Tibial nerve (tissue), 4 donors: ENCODE data around the gene KDM2B. TPM values are rescaled to one million over a fixed set of nuclear protein-coding genes. Genes with fewer than 3 reads are reported as not detected.

Experiments used
- DNase-seq, 2 donors: peaks; one replicate each; pipeline ENCODE4 v3.0.0-alpha.2; 2019; ENCODE audit warnings: low spot score in 2 of 2
- H3K27ac ChIP-seq, 4 donors: fragments of 200-600 bp; sonication (generic) in 3 of 4; one replicate each; pipeline ENCODE4 v1.5.1; 2017 to 2019; ENCODE audit warnings: mild to moderate bottlenecking in 1 of 4
- H3K27me3 ChIP-seq, 2 donors: fragments of 200-600 bp; sonication (generic) in 1 of 2; one replicate each; pipeline versions ENCODE4 v1.5.1 to v1.6.0; 2017 to 2019
- H3K36me3 ChIP-seq, 3 donors: fragments of 200-600 bp; sonication (generic); one replicate each; pipeline ENCODE4 v1.5.1; 2018 to 2019
- H3K4me1 ChIP-seq, 4 donors: fragments of 200-600 bp; sonication (generic) in 3 of 4; one replicate each; pipeline ENCODE4 v1.5.1; 2017 to 2019
- H3K4me3 ChIP-seq, 4 donors: fragments of 200-600 bp; sonication (generic) in 3 of 4; one replicate each; pipeline ENCODE4 v1.5.1; 2017 to 2019; ENCODE audit warnings: mild to moderate bottlenecking in 1 of 4, moderate library complexity in 1 of 4
- H3K9me3 ChIP-seq, 4 donors: fragments of 200-600 bp; sonication (generic) in 3 of 4; one replicate each; pipeline ENCODE4 v1.5.1; 2017 to 2019
- EP300 ChIP-seq, 2 donors: sonication (generic); formaldehyde crosslinking; IDR thresholded peaks; one replicate each; pipeline ENCODE4 v1.6.1; 2017; ENCODE audit warnings: antibody characterized with exemption in 2 of 2, mild to moderate bottlenecking in 1 of 2
- POLR2A ChIP-seq, 2 donors: fragments of 450-650 bp; IDR thresholded peaks; one replicate each; pipeline ENCODE4 v1.6.1; 2017; ENCODE audit warnings: antibody characterized with exemption in 2 of 2, mild to moderate bottlenecking in 2 of 2, moderate library complexity in 2 of 2
- WGBS, 2 donors: methylation state at CpG; one replicate each; pipeline ENCODE4 v1.1.5; 2018; 5-methylcytosine and 5-hydroxymethylcytosine counted together
- total RNA-seq, 4 donors: library from RNA; depleted of rRNA; stranded (reverse); fragments of >200 nt; gene quantifications; one replicate each; pipeline ENCODE4 v1.1.0, GENCODE V29; 2016
- TF ChIP-seq, protein P1 (sequence below), 5 experiments: fragments of 200-600 bp in 3 of 5; fragments of 450-650 bp in 2 of 5; sonication (generic) in 3 of 5; IDR thresholded peaks; one replicate each; pipeline ENCODE4 v1.5.1; 2016 to 2019; ENCODE audit warnings: antibody characterized with exemption in 5 of 5, mild to moderate bottlenecking in 3 of 5, moderate library complexity in 2 of 5

KDM2B gene
- total RNA-seq, 4 donors from 2014 or later: 15.5 to 32.2 (median 20.8) TPM

DNA sequence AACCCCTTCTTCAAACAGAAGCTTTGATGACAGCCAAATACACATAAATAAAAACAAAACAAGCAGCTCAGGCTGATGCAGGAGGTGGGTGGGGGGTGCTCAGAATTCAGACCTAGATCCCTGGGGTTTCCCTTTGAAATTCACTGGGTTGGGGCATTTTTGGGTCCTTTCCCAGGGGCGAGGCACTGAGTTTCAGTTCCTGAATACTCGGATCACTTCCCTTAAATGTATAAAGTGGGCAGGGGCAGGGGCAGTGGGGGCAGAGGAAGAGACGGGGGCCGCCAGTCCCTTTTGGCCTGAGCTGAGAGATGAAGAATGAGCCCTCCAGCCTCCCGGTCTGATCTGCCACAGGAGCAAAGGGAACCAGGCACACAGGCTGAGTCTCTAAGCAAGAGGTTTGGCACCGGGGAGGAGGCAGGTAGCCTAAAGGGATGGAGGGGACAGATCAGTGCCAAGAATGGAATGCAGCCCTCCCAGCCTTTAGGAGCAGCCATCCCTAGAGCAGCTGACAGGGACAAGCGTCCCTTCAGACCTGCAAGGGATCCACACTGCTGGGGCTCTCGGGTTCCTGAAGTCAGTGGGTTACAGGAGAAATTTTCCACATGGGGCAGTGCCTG, 20.3 kb downstream of the KDM2B start:
- H3K9me3 ChIP-seq: no peaks in the 10 kb centered on the region
- no peaks in the 10 kb centered on the region for H3K4me1 ChIP-seq
- no peak overlapping the region for H3K27ac ChIP-seq
- WGBS, 2 donors: 60 to 67% methylated on average over 8 of the region's 8 CpGs
- H3K27me3 ChIP-seq: no peaks in the 10 kb centered on the region
- TF ChIP-seq, protein P1, sequence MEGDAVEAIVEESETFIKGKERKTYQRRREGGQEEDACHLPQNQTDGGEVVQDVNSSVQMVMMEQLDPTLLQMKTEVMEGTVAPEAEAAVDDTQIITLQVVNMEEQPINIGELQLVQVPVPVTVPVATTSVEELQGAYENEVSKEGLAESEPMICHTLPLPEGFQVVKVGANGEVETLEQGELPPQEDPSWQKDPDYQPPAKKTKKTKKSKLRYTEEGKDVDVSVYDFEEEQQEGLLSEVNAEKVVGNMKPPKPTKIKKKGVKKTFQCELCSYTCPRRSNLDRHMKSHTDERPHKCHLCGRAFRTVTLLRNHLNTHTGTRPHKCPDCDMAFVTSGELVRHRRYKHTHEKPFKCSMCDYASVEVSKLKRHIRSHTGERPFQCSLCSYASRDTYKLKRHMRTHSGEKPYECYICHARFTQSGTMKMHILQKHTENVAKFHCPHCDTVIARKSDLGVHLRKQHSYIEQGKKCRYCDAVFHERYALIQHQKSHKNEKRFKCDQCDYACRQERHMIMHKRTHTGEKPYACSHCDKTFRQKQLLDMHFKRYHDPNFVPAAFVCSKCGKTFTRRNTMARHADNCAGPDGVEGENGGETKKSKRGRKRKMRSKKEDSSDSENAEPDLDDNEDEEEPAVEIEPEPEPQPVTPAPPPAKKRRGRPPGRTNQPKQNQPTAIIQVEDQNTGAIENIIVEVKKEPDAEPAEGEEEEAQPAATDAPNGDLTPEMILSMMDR (IDR thresholded peaks at IDR 0.05): no peak
- TF ChIP-seq EP300 (IDR thresholded peaks at IDR 0.05) (no peak), POLR2A (IDR thresholded peaks at IDR 0.05) (no peak)
- H3K36me3 ChIP-seq: no peaks in the 10 kb centered on the region
- H3K4me3 ChIP-seq: no peak overlapping the region
- no peak for DNase-seq

DNA sequence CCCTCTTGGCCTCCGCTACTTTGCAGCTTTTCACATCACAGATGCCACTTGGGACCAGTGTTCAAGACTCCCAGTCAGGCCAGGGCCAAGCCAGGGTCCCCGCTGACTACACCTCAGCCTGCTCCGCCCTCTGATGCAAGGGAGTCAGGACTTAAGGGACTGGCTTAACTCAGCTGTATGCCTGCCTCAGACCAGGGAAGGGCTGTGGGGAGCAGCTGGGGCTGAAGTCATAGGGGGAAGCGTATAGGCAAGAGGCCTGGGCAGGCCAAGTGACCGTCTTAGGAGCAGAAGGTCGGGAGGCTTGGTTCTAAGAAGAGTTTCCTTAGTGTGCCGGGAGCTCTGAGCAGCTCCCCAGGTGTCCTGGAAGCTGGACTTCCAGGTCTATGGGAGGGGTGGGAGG, 21.9 kb downstream of the KDM2B start:
- no peak for DNase-seq
- Histone ChIP-seq H3K36me3 (peaks cover 0 to 4% (median 0%) of the 10 kb centered on the region in 3 donors), H3K4me1 (no peaks in the 10 kb centered on the region), H3K9me3 (no peaks in the 10 kb centered on the region), H3K27ac (no peak overlapping the region), H3K27me3 (no peaks in the 10 kb centered on the region), H3K4me3 (no peak overlapping the region)
- TF ChIP-seq POLR2A (IDR thresholded peaks at IDR 0.05) (no peak), EP300 (IDR thresholded peaks at IDR 0.05) (no peak)
- TF ChIP-seq, protein P1 (IDR thresholded peaks at IDR 0.05): no peak
- 89 to 92% methylated on average over 7 of the region's 7 CpGs for WGBS, 2 donors

DNA sequence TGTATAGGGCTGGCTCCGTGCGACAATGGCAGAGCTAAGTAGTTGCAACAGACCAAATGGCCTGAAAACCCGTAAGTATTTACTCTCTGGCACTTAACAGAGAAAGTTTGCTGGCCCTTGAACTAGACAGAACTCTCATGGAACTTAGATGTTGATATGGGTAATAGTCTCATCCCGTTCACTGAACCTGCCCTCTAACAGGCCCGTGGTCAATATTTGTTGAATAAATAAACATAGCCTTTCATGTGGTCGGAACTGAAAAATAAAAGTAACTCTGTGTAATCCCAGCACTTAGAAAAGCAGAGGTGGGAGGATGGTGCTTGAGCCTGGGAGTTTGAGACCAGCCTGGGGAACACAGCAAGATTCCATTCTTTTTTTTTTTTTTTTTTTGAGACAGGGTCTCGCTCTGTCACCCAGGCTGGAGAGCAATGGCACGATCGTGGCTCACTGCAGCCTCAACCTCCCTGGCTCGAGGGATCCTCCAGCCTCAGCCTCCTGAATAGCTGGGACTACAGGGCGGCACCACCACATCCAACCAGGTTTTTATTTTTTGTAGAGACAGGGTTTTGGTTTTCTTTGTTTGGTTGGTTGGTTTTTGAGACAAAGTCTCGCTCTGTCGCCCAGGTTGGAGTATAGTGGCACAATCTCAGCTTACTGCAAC, 29.7 kb downstream of the KDM2B start:
- H3K4me3 ChIP-seq: no peak overlapping the region
- no peak for DNase-seq
- H3K36me3 ChIP-seq: peaks cover 0 to 27% (median 0%) of the 10 kb centered on the region in 3 donors
- H3K4me1 ChIP-seq: no peaks in the 10 kb centered on the region
- WGBS, 2 donors: 83 to 92% methylated on average over 13 of the region's 13 CpGs
- no peaks in the 10 kb centered on the region for H3K9me3 ChIP-seq
- no peaks in the 10 kb centered on the region for H3K27me3 ChIP-seq
- no peak overlapping the region for H3K27ac ChIP-seq
- no peak for TF ChIP-seq EP300 (IDR thresholded peaks at IDR 0.05)
- TF ChIP-seq, protein P1 (IDR thresholded peaks at IDR 0.05): no peak
- no peak for TF ChIP-seq POLR2A (IDR thresholded peaks at IDR 0.05)

DNA sequence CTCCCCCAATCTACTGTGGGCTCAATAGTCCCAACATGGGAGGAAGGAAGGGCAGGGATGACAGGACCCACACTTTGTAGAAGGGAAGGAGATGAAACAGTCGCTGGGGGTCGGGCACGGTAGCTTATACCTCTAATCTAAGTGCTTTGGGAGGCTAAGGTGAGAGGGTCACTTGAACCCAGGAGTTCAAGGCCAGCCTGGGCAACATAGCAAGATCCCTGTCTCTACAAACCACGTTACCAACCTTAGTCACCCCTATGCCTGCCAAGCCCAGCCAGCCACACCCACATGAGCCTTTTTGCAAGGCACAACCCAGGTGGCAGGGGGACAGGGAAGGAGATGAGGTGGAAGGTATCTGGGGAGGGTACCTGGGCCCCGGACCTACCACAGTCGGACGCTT, 31.7 kb downstream of the KDM2B start:
- DNase-seq: no peak
- WGBS, 2 donors: 91 to 94% methylated on average over 7 of the region's 7 CpGs
- Histone ChIP-seq H3K36me3 (peaks cover 0 to 37% (median 0%) of the 10 kb centered on the region in 3 donors), H3K4me1 (no peaks in the 10 kb centered on the region), H3K27me3 (no peaks in the 10 kb centered on the region), H3K27ac (no peak overlapping the region), H3K9me3 (no peaks in the 10 kb centered on the region), H3K4me3 (no peak overlapping the region)
- no peak for TF ChIP-seq EP300 (IDR thresholded peaks at IDR 0.05)

DNA sequence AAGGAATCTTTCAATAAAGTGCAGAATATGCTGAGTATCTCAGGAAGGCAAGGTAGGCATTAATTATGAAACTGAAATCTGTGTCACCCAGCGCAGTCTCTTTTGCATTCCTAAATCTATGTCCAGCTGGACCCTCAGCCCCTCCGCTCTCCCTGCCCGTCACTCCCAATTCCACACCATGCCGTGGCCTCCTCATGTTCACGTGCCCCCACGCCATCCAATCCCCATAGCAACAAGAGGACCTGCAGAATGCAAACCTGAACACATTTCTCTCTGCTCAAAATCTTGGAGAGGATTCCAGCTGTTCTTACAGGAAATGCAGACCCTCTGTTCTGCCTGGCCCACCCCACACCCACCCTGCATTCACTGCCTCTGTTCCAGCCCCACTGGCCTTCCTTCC, 35.3 kb downstream of the KDM2B start:
- Histone ChIP-seq H3K9me3 (no peaks in the 10 kb centered on the region), H3K27me3 (no peaks in the 10 kb centered on the region), H3K4me1 (no peaks in the 10 kb centered on the region), H3K4me3 (no peak overlapping the region), H3K27ac (no peak overlapping the region), H3K36me3 (peaks cover 0 to 41% (median 0%) of the 10 kb centered on the region in 3 donors)
- DNase-seq: no peak
- 90 to 93% methylated on average over 6 of the region's 6 CpGs for WGBS, 2 donors
- TF ChIP-seq, protein P1 (IDR thresholded peaks at IDR 0.05): no peak
- TF ChIP-seq EP300 (IDR thresholded peaks at IDR 0.05): no peak
- no peak for TF ChIP-seq POLR2A (IDR thresholded peaks at IDR 0.05)
